ENCODE measurements around the gene DMD.

DMD gene

DNA sequence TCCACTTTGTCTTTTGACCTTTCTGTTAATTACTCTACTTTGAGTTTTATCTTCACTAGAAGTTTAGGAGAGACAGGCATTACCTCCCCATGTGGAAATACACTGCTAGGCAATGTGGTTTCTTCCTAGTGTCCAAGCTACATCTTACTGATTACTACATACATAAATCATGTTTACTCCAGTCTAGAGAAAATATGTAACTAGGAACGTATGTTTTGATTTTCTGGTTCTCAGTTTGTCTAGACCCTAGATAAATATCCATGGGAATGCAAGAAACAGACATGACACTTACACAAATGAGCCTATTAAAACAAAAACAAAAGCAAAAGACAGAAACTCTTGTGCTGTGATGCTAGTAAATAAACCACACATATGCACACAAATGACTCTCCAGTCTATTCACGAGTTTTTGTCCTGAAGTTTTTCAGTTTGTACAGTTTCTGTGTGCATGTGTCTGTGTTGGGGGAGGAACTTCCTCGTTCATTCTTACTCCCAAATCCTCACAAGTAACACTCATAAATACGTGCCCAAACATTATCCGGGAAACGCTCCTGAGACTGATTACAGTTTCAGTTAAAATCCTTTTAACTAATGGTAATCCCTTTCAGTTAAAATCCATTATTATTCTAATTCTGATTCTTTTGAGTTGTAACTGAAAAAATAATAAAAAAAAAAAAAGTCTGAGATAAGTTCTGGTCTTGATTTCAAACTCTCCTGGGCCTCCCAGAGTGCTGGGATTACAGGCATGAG, 1856.0 kb downstream of the DMD start:
- TF ChIP-seq, protein P1, sequence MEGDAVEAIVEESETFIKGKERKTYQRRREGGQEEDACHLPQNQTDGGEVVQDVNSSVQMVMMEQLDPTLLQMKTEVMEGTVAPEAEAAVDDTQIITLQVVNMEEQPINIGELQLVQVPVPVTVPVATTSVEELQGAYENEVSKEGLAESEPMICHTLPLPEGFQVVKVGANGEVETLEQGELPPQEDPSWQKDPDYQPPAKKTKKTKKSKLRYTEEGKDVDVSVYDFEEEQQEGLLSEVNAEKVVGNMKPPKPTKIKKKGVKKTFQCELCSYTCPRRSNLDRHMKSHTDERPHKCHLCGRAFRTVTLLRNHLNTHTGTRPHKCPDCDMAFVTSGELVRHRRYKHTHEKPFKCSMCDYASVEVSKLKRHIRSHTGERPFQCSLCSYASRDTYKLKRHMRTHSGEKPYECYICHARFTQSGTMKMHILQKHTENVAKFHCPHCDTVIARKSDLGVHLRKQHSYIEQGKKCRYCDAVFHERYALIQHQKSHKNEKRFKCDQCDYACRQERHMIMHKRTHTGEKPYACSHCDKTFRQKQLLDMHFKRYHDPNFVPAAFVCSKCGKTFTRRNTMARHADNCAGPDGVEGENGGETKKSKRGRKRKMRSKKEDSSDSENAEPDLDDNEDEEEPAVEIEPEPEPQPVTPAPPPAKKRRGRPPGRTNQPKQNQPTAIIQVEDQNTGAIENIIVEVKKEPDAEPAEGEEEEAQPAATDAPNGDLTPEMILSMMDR (IDR thresholded peaks at IDR 0.05; ENCODE audit: borderline replicate concordance, insufficient read depth, low read depth, low read length): no peak
- H3K4me3 ChIP-seq (ENCODE audit: low read depth, low read length): no peak overlapping the region

DNA sequence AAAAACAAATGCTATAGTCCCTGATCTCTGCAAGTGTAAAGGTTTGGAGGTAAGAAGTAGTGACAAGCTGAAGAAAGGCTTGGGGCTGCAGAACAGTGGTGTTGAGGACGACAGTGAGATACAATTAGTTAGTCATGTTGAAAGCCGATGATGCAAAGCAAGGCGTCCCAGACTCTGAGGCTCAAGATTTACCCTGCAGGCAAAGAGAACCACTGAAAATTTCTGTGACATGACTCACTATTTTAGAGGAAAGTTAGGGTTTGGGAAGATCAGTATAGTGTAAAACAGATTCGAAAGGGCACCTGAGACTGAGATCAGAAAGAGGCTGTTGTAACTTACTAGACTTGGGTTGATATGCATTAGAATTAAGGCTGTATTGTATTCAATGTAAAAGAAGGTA, 1858.3 kb downstream of the DMD start:
- TF ChIP-seq, protein P1 (IDR thresholded peaks at IDR 0.05; ENCODE audit: borderline replicate concordance, insufficient read depth, low read depth, low read length): no peak
- H3K4me3 ChIP-seq (ENCODE audit: low read depth, low read length): no peak overlapping the region

DNA sequence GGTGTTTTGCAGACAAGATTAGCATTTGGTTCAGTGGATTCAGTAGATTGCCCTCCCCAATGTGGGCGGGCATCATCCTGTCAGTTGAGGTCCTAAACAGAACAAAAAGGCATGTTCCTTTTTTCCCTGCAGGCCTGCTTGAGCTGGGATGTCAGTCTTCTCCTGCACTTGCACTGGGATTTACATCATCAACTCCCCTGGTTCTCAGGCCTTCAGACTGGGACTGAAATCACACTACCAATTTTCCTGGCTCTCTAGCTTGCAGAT, 1860.6 kb downstream of the DMD start:
- TF ChIP-seq, protein P1 (IDR thresholded peaks at IDR 0.05; ENCODE audit: borderline replicate concordance, insufficient read depth, low read depth, low read length): no peak
- no peak overlapping the region for H3K4me3 ChIP-seq (ENCODE audit: low read depth, low read length)

DNA sequence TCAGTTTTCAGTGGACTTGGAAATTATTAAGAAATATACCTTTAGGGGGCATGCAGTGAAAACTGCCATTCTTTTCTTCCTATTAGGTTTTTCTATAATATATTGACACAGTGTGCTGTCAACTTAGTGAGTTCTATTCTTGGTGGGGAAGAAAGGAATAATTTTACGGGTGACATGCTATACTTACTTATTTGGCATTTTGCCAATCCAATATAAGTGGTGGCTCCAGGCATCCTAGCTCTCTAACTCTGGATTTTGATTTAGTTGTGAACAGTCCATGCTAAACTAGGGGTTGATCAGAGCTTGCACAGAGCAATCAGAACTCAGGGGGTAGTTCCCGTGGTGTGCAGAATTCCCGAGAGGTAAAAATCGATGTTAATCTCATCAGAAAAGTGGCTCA, 1861.8 kb downstream of the DMD start:
- H3K4me3 ChIP-seq (ENCODE audit: low read depth, low read length): no peak overlapping the region
- TF ChIP-seq, protein P1 (IDR thresholded peaks at IDR 0.05; ENCODE audit: borderline replicate concordance, insufficient read depth, low read depth, low read length): no peak

DNA sequence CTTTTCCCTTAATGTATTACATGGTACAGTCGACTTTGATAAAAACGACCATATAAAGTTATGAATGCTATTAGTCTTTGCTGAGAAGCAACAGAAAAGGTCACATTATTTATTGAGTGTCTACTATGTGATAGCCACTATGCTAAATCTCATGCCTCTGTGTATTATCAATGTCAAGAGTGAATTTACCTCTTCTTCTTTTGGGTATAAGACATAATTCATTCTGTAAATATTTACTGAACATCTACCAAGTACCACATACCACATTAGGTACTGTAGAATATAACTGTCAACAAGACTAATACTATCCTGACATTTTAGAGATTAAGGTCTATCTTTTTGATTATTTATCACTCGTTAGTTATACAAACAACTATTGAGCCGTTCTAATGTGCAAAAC, 1870.8 kb downstream of the DMD start:
- TF ChIP-seq, protein P1 (IDR thresholded peaks at IDR 0.05; ENCODE audit: borderline replicate concordance, insufficient read depth, low read depth, low read length): no peak
- no peak overlapping the region for H3K4me3 ChIP-seq (ENCODE audit: low read depth, low read length)

DNA sequence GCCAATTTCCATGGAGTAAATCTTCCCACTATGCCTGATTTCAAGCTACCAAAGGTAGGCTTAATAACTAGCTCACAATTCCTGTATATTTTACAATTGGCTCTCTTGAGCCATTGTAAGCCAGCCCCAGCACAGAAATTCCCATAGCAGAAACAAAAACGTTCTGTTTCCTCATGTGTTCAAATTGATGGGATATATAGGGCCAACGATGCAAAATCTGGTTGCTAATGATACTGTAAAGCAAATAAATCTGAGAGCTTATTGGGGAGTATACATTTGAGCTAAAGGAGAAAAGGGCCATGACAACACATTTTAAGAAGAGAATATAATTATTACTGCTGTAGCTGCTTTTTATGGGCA, 1872.4 kb downstream of the DMD start:
- H3K4me3 ChIP-seq (ENCODE audit: low read depth, low read length): no peak overlapping the region
- TF ChIP-seq, protein P1 (IDR thresholded peaks at IDR 0.05; ENCODE audit: borderline replicate concordance, insufficient read depth, low read depth, low read length): no peak

DNA sequence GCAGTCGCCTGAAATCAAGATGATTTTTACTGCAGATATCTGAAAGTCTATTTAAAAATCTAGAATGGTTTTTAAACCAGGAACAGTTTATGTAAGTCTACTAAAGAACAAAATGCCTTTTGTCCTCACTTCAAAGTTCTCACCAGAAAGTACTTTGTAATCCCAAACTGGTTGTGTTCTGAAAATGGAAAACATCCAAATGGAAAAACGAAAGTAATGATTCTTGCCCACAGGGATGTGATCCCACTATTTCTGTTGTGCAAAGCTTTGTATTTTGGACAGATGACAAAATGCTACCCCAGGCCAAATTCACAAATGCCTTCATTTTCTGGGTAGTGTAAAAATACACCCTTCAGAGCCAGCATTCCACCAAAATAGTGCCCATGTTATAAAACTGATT, 1874.0 kb downstream of the DMD start:
- H3K4me3 ChIP-seq (ENCODE audit: low read depth, low read length): no peak overlapping the region
- TF ChIP-seq, protein P1 (IDR thresholded peaks at IDR 0.05; ENCODE audit: borderline replicate concordance, insufficient read depth, low read depth, low read length): no peak
